Activated T-helper 1 cell treated with Interleukin-2 at 50 U/mL for 16 hours (primary cell): Measurements from ENCODE around the gene TNS3.

Source experiments
- DNase-seq: peaks from one replicate; pipeline ENCODE4 v3.0.0-alpha.2; 2020; ENCODE audit warnings: low read depth

Gene TNS3

GRCh38 chr7:47581438-47581803, 490 bp downstream of the TNS3 start:
- DNase-seq, result no peak

GRCh38 chr7:47580811-47581331, 1.0 kb downstream of the TNS3 start:
- DNase-seq, result no peak

- DNase-seq, result no peak
Measured at GRCh38 chr7:47580175-47580706, 1.7 kb downstream of the TNS3 start.

DNA sequence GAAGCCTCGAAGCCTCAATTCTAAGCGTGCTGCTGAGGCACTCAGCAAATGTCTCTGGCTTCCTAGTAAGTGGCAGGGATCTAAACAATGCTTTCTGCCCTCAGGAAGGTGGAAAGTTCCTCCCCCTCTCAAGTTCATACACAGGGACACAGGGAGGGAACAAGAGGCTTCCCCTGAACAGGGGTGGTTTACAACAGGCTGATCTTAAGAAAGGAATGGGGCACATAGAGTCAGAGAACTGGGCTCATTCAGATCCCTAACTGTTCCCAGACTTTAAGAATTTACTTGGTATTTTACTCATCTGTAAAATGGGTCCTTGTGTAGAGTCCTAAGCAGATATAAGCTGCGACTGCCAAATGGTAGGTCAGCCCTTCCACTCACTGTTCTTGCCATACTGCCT, 2.5 kb downstream of the TNS3 start:
- DNase-seq, result no peak

GRCh38 chr7:47578579-47579270, 3.2 kb downstream of the TNS3 start:
- no peak for DNase-seq

DNA sequence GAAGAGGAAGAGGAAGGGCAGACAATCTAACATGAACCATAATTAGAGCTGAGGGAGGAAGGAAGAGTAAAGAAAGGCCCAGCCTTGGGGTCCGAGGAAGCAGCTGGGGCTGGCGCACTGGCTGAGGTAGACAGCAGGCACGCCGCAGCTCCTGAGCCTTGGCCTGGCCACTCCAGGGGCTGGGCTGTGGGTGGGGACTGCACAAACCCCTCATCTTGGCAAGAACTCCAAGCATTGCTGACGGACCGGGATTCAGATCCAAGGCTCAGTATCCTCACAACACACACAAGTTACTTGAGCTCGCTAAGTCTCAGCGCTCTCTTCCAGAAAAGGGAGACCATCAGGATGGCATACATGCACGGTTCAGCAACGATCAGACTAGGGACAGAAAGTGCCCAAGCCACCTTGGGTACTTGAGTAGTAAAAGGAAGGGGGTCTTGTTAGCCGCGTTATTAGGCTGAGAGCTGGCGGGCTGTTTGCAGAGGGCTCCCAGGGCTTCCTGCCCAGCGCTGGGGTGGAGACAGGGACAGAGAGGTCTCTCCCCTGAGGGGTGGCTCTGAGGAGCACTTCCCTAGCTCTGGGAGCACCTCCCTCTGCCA, 4.5 kb downstream of the TNS3 start:
- no peak for DNase-seq

- no peak for DNase-seq
Measured at GRCh38 chr7:47576866-47577306, 5.0 kb downstream of the TNS3 start.

- DNase-seq, result no peak
Measured at GRCh38 chr7:47576031-47576865, 5.7 kb downstream of the TNS3 start.

GRCh38 chr7:47574482-47575329, 7.2 kb downstream of the TNS3 start:
- no peak for DNase-seq

DNA sequence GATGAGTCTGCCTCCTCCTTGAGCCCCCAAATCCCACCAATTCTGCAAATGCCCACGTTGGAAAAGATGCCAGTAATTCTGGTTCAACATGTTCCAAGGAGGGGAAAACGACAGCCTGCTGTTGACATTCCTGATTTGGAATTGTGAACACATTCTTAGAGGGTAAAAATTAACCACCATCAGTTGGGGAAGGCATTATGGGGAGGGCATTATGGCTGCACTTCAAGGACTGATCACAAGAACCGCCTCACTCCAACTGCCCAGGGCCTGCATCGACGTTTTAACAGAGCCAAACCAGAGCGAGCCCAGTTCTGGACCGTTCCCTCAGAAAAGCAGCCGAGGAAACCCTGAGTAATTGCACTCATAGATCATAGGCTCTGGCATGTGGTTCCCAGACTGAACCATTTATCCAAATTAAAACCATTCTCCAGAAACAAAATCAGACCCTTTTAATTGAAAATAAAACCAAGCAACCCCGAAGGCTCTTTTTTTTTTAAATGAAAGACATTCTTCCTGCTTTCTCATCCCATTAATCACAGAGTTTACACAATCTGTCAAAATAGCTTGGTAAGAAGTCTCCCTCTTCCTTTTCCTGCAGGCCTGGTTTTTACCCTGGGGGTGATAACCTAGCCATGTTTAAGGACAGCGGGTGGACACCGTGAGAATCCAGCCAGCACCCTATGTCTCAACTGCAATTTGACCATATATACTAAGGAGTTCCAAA, 8.0 kb downstream of the TNS3 start:
- no peak for DNase-seq

- no peak for DNase-seq
Measured at GRCh38 chr7:47572939-47573757, 8.8 kb downstream of the TNS3 start.

- no peak for DNase-seq
Measured at GRCh38 chr7:47572094-47572445, 9.8 kb downstream of the TNS3 start.

DNA sequence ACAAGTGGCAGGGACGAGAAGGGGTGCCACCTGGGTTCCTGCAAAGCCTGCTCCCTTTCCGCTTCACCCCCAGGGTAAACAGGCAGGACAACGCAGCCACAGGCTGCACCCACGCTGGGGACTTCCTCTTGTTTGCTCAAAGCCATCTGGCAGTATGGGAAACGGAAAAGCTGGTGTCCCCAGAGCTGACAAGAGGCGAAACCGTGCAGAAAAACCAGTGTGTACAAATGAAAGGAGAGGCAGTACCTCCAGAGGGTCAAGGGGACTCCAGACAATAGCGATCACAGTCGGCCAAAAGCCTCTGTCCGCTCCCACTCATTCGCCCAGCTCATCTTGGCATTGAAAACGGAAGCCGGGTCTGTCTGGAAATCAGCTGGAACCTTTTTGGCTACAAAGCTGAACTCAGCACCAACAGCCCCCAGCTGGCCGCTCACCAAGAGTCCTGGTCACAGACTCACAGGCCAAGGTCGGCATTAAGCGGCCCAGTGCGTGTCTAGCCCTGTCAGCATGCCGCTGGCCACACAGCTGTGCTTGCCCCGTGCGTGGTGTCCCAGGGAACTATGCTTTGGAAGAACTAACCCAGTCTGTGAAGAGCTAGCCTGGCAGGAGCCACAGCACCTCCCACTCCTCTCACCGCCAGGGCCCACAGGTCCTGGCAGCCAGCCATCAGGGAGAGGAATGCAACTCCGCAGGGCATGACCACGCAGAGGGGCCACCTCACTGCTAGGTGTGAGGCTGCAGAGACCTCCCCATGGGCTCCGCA, 10.4 kb downstream of the TNS3 start:
- DNase-seq, result no peak

GRCh38 chr7:47570649-47571050, 11.3 kb downstream of the TNS3 start:
- DNase-seq, result no peak

- no peak for DNase-seq
Measured at GRCh38 chr7:47568547-47568946, 13.4 kb downstream of the TNS3 start.

GRCh38 chr7:47568056-47568455, 13.9 kb downstream of the TNS3 start:
- no peak for DNase-seq

DNA sequence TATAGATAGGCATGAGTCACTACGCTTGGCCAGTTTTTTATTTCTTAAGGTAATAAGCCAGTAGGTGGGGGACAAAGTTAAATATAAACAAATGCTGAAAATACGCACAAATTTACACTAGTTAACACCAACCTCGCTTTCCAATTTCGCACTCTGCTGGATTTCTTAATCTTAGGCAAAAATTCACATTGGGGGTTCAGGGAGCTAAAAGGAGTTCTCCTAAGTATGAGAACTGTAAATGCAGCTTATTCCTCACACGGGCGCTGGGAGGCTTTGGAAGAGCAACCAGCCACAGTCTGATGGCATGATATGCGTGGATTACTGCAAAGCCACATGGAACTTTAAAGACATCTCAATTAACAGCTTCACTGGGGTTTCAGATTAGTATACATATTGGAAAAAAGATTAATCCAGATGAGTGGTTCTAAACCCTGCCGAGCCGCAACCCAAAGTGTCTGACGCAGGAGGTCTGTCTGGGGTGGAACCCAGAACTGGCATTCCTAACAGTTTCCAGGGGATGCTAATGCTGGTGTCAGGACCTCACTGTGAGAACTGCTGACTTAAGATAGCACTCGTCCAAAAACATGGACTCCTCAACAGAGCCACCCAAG, 16.2 kb downstream of the TNS3 start:
- DNase-seq, result no peak

- DNase-seq, result no peak
Measured at GRCh38 chr7:47563521-47563920, 18.4 kb downstream of the TNS3 start.
